NCI-H2196 (cell line): Measurements from ENCODE around the gene SYNPO.

Source experiments
- DNase-seq: peaks from one replicate; lab custom pipeline; 2025; ENCODE audit not compliant: unreplicated experiment; lab: John Stamatoyannopoulos, UW

SYNPO gene

GRCh38 chr5:150689120-150689519 lies 48.7 kb downstream of the SYNPO start:
- DNase-seq, result no peak

DNA sequence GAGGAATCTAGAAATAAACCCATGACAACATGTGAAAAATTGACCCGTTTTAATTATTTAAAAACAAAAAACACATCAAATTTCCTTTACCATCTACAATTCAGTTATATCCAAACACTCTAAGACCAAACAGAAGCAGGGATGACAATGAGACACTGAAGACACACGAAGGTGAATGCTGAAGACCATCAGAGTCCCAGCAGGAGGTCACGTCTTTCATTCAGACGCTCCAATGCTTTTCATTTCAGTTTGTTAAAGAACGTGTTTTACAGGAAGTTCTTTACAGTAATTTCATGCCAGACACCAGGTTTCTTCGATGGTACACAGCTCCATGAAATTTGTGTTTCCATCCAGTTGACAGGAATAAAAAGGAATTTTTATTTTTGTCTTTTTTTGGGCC lies 50.3 kb downstream of the SYNPO start:
- no peak for DNase-seq

DNA sequence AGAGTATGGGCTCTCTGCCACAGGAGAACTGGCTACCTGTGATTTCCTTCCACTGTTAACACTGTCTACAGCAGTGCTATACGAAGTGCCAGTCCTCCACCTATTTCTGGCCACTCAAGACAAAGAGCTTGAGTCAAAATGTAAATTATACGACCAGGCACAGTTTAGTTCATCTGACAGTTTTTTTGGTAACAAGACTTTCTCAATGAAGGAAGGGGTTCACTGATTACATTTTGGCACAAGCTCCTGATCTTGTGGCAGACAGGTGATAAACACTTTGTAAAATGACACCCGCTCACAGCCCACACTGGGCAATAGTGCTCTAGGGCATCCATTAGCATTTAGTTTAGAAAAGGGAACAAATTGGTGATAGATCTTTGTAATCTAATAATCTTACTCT lies 51.8 kb downstream of the SYNPO start:
- no peak for DNase-seq

GRCh38 chr5:150694612-150695011 lies 54.2 kb downstream of the SYNPO start:
- DNase-seq, result peak; percentile 13

- no peak for DNase-seq
These were observed 59.8 kb downstream of the SYNPO start for GRCh38 chr5:150700246-150700593.

- DNase-seq, result peak; percentile 87
These were observed 60.3 kb downstream of the SYNPO start, which contains the start of gene RBM22 for GRCh38 chr5:150700594-150701377. Gene RBM22, minus strand, starts transcription at chr5:150701062. Its CDS starts 77 bp downstream, at chr5:150700985.

DNA sequence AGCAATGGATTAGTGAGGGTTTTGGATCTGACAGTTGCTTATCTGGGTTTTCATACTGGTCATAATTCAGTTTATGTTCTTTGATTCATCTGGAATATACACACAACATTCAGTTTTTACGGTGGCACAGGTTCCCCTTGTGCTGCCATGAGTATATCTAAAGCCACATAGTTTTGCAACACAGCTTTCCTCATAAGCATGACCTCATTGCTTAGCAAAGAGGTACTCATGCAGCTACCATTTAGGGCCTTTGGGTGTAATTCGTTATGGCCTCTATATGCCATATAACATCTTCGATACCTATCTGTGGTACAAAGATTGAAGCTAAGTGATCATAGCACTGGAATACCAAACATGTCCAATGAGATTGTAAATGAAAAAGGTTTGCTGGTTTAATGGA lies 63.3 kb downstream of the SYNPO start:
- no peak for DNase-seq

- DNase-seq, result no peak
These were observed 66.4 kb downstream of the SYNPO start for GRCh38 chr5:150706776-150707390.
